HFF-Myc (cell line): ENCODE data around the gene AHCY.
"Not testable (repeated sequence)": the region's sequence is repeated elsewhere in the genome, so short reads cannot be mapped to it uniquely, and the experiment has no call there.

Source experiments
- DNase-seq: peaks from one replicate; pipeline ENCODE4 v3.0.0-alpha.2; 2011; ENCODE audit warnings: low read depth; ENCODE audit errors: extremely low read depth
- H3K4me3 ChIP-seq: replicated peaks from 2 replicates; pipeline ENCODE4 v1.5.1; 2011; ENCODE audit warnings: low read depth, mild to moderate bottlenecking, control low read depth, low read length
- TF ChIP-seq, protein P1 (sequence below): IDR thresholded peaks from 2 replicates; pipeline ENCODE4 v1.5.1; 2012; ENCODE audit warnings: mild to moderate bottlenecking, low read depth, low read length, control low read depth; ENCODE audit errors: missing control alignments

AHCY gene

DNA sequence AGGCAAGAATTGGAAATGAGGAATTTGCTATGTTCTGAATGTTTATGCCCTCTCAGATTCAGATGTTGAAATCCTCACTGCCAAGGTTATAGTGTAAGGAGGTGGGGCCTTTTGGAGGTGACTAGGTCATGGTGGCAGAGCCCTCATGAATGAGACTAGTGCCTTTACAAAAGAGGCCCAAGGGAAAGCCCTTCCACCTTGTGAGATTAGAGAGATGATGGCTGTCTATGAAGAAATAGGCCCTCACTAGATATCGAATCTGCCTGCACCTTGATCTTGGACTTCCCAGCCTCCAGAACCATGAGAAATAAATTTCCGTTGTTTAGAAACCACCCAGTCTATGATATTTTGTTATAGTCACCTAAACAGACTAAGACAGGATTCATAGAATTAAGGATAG is 51.5 kb downstream of the AHCY start:
- no peak for DNase-seq
- H3K4me3 ChIP-seq: no peak overlapping the region
- TF ChIP-seq, protein P1, sequence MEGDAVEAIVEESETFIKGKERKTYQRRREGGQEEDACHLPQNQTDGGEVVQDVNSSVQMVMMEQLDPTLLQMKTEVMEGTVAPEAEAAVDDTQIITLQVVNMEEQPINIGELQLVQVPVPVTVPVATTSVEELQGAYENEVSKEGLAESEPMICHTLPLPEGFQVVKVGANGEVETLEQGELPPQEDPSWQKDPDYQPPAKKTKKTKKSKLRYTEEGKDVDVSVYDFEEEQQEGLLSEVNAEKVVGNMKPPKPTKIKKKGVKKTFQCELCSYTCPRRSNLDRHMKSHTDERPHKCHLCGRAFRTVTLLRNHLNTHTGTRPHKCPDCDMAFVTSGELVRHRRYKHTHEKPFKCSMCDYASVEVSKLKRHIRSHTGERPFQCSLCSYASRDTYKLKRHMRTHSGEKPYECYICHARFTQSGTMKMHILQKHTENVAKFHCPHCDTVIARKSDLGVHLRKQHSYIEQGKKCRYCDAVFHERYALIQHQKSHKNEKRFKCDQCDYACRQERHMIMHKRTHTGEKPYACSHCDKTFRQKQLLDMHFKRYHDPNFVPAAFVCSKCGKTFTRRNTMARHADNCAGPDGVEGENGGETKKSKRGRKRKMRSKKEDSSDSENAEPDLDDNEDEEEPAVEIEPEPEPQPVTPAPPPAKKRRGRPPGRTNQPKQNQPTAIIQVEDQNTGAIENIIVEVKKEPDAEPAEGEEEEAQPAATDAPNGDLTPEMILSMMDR: no peak

DNA sequence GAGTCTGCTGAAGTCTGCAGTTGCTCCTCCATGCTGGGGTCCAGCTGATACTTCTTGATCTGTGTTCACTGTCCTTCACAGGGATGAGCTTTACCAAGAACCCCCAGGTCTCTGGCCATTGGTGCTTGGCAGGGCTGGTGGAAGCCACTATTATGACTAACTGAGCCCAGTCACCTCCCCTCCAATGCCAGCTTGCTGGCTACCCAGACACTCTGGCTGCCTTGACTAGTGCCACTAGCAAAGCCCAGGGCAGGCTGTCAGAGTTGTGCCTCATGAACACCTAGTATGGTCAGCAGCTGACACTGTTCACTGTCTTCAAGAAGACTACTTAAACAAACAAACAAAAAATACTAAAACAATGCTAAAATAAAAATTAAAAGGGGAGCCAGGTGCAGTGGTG is 53.1 kb downstream of the AHCY start:
- DNase-seq: no peak
- TF ChIP-seq, protein P1: no peak
- H3K4me3 ChIP-seq: no peak overlapping the region

DNA sequence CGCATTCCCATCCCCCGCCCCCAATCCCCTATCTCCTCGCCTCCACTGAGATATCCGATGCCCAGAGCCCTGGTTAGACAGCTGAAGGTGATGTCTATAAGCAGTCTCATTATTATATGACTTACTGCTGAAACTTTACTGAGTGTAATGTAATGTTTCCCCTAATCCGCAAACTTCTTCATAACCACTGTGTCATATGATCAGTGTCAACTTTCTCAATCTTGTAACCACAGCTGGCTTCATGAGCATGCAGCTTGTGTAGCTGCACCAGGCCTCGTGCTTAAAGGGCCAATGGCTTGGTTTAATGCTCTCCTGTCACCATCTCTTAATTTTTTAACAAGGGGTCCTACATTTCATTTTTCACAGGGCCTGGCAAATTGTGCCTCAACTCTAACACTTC is 53.9 kb downstream of the AHCY start:
- no peak overlapping the region for H3K4me3 ChIP-seq
- TF ChIP-seq, protein P1: no peak
- DNase-seq: no peak

DNA sequence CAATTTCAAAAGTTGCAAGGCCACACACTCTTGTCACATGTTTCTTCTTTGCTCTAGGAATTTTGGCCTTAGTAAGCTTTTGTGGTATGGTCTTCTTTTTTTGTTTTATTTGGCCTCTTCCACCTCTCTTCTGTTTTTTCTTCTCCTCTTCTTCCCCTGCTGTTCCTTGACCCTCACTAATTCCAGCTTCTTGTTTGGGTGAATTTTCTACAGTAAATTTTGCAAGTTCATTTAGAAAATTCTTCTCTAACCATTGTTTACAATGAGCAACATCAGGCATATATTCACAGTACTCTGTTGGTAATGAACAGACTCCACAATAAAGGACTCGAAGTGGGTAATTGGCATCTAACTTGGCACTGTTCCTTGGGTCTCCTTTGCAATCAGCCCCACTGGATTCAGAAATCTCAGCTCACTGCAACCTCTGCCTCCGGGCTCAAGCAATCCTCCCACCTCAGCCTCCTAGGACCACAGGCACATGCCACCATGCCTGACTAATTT is 57.0 kb downstream of the AHCY start:
- TF ChIP-seq, protein P1: no peak
- no peak for DNase-seq
- H3K4me3 ChIP-seq: no peak overlapping the region

DNA sequence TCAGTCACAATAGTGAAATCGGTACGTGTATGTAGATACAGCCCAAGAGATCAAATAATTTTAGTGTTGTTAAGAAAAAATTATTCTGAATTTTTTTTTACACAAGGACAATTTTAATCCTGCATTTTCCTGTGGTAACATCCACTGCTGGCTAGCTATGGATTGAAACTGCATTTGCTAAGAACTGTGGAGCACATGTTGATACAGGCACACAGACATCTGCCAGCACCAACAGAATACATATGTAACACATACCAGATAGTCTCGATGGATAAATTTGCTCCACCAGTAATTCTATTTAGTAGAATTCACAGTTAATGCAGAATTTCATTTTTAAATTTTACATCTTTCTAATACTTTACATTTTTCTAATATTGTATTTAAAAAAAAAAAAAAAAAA is 59.8 kb downstream of the AHCY start:
- TF ChIP-seq, protein P1: no peak
- no peak overlapping the region for H3K4me3 ChIP-seq
- no peak for DNase-seq

DNA sequence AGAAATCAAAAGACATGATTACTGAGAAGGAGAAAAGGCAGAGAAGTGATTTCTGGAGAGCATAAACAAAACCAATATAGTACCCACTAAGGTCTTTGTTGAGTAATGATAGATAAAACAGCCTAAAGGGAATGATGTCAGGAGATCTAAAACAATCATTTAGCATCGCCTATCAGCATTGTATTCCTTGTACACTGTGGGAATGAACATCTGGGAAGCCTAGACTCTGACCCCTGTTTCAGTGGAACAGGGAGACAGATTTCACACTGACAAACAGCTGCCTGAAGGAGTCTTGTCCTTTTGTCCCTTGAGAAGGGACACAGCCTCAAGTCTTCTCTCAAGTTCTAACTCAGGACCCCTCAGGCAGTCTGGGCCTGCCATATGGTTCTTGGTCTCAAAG is 60.3 kb downstream of the AHCY start:
- TF ChIP-seq, protein P1: no peak
- no peak overlapping the region for H3K4me3 ChIP-seq
- DNase-seq: no peak

DNA sequence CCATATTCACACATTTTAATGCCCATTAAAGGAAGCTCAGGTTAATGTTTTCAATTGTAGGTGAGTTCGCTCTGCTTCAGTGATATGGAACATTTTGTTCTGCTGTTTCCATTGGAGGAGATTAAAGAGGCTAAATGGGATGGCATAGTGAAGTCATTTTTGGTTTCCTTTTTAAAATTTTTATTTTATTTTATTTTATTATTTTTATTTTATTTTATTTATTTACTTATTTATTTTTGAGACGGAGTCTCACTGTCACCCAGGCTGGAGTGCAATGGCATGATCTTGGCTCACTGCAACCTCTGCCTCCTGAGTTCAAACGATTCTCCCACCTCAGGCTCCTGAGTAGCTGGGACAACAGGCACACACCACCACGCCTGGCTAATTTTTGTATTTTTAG is 61.1 kb downstream of the AHCY start:
- H3K4me3 ChIP-seq, DNase-seq: not testable (repeated sequence)
